HCT116 (cell line): ENCODE results near the gene DHRSX. TPM values are rescaled to one million over a fixed set of nuclear protein-coding genes. Genes with fewer than 3 reads are reported as not detected.

Experiments
- ATAC-seq: fragments of 200-7000 bp; cut with Tn5 transposase; 2 replicates; pipeline ENCODE4 v1.9.1; 2020; ENCODE audit warnings: mild to moderate bottlenecking, moderate library complexity
- BruUV-seq: library from RNA; stranded (reverse); fragments of 400-500 nt; replicated peaks from 2 replicates; lab custom pipeline; 2021; lab: Mats Ljungman, UMichigan
- CTCF ChIA-PET: fragments of 300-600 bp; sonication (Branson Sonifier 250); formaldehyde crosslinking; loops from one replicate; lab custom pipeline; 2021; ENCODE audit warnings: antibody characterized with exemption; lab: Charles Lee
- POLR2A ChIA-PET: fragments of 300-600, 350-600 bp; sonication (Branson Sonifier 250); formaldehyde crosslinking; loops from one replicate; lab custom pipeline; 2021; ENCODE audit warnings: antibody characterized with exemption; lab: Charles Lee
- RAD21 ChIA-PET, 2 experiments: fragments of 300-600 bp; sonication (Branson Sonifier 250); formaldehyde crosslinking; loops; one replicate each; lab custom pipeline; 2023; ENCODE audit warnings: low total read pairs in 2 of 2; ENCODE audit not compliant: uncharacterized antibody in 2 of 2, unreplicated experiment in 2 of 2, low non-redundant PET in 1 of 2; lab: Charles Lee
- DNase-seq: peaks from one replicate; pipeline ENCODE4 v3.0.0-alpha.2; 2010; ENCODE audit warnings: low read depth, low spot score
- H2AFZ ChIP-seq: fragments of 200-600 bp; shearing (Covaris generic), sonication (generic); 2 replicates; pipeline ENCODE4 v1.6.1; 2017; ENCODE audit warnings: low read depth, mixed run types, mixed read lengths, antibody characterized with exemption, low read length; ENCODE audit not compliant: poor library complexity, severe bottlenecking
- H3K27ac ChIP-seq: 2 replicates; pipeline ENCODE4 v1.5.1; 2012; ENCODE audit warnings: low read depth, low read length
- H3K27me3 ChIP-seq: fragments of 200-600 bp; sonication (generic); 2 replicates; pipeline ENCODE4 v1.6.1; 2016; ENCODE audit warnings: mixed run types, low read length, mixed read lengths; ENCODE audit not compliant: insufficient read depth
- H3K36me3 ChIP-seq, 2 experiments: fragments of 200-500 bp in 1 of 2; fragments of 200-600 bp in 1 of 2; sonication (Bioruptor generic) in 1 of 2; sonication (generic) in 1 of 2; 2 replicates each; pipeline versions ENCODE4 v1.5.1 to v1.6.1; 2014 to 2016; ENCODE audit warnings: low read length in 2 of 2, inconsistent platforms in 1 of 2, mixed read lengths in 1 of 2, mixed run types in 1 of 2; ENCODE audit not compliant: insufficient read depth in 2 of 2, control insufficient read depth in 1 of 2
- H3K4me1 ChIP-seq, 2 experiments: fragments of 200-600 bp in 1 of 2; sonication (generic) in 1 of 2; 2 replicates each; pipeline versions ENCODE4 v1.5.1 to v1.6.1; 2012 to 2017; ENCODE audit warnings: low read length in 2 of 2, inconsistent platforms in 1 of 2, mild to moderate bottlenecking in 1 of 2, mixed read lengths in 1 of 2, mixed run types in 1 of 2, moderate library complexity in 1 of 2; ENCODE audit not compliant: insufficient read depth in 2 of 2, control insufficient read depth in 1 of 2
- H3K4me2 ChIP-seq: fragments of 200-600 bp; sonication (generic); 2 replicates; pipeline ENCODE4 v1.6.1; 2017; ENCODE audit warnings: mixed run types, low read length, mixed read lengths
- H3K4me3 ChIP-seq, 2 experiments: fragments of 200-600 bp in 1 of 2; sonication (generic) in 1 of 2; replicated peaks in 1 of 2; 2 replicates each; pipeline ENCODE4 v1.5.1; 2011 to 2016; ENCODE audit warnings: low read length in 2 of 2, control low read depth in 1 of 2, low read depth in 1 of 2, mild to moderate bottlenecking in 1 of 2, mixed read lengths in 1 of 2, mixed run types in 1 of 2
- H3K79me2 ChIP-seq: fragments of 200-600 bp; sonication (generic); 2 replicates; pipeline ENCODE4 v1.6.1; 2017; ENCODE audit warnings: mild to moderate bottlenecking, mixed run types, low read length, moderate library complexity, mixed read lengths; ENCODE audit not compliant: insufficient read depth
- H3K9ac ChIP-seq: fragments of 200-600 bp; sonication (generic); 2 replicates; pipeline ENCODE4 v1.6.1; 2016; ENCODE audit warnings: low read length, mixed read lengths
- H3K9me2 ChIP-seq: fragments of 200-600 bp; sonication (generic), shearing (Covaris generic); 2 replicates; pipeline ENCODE4 v1.6.1; 2017; ENCODE audit warnings: mixed run types, mild to moderate bottlenecking, moderate library complexity; ENCODE audit not compliant: insufficient read depth
- H3K9me3 ChIP-seq, 2 experiments: fragments of 200-500 bp in 1 of 2; fragments of 200-600 bp in 1 of 2; sonication (Bioruptor generic) in 1 of 2; sonication (generic) in 1 of 2; 2 replicates each; pipeline ENCODE4 v1.6.1; 2014 to 2017; ENCODE audit warnings: low read length in 2 of 2, mixed read lengths in 2 of 2, inconsistent platforms in 1 of 2, low read depth in 1 of 2, mild to moderate bottlenecking in 1 of 2, mixed run types in 1 of 2, moderate library complexity in 1 of 2; ENCODE audit not compliant: control insufficient read depth in 1 of 2, insufficient read depth in 1 of 2
- H4K20me1 ChIP-seq: fragments of 200-600 bp; sonication (generic), shearing (Covaris generic); 2 replicates; pipeline ENCODE4 v1.6.1; 2017; ENCODE audit warnings: mixed run types, mild to moderate bottlenecking, moderate library complexity; ENCODE audit not compliant: insufficient read depth
- ATF3 ChIP-seq: IDR thresholded peaks from 2 replicates; pipeline ENCODE4 v1.6.1; 2012
- CBX3 ChIP-seq: IDR thresholded peaks from 2 replicates; pipeline ENCODE4 v1.6.1; 2012; ENCODE audit warnings: low read depth
- CEBPB ChIP-seq: IDR thresholded peaks from 2 replicates; pipeline ENCODE4 v1.6.1; 2012; ENCODE audit warnings: low read depth
- CTCF ChIP-seq, 3 experiments: fragments of 200-600 bp in 1 of 3; sonication (generic) in 1 of 3; IDR thresholded peaks in 2 of 3; conservative IDR thresholded peaks in 1 of 3; 2 replicates each; pipeline ENCODE4 v1.5.1; 2012 to 2017; ENCODE audit warnings: low read depth in 2 of 3, low read length in 2 of 3, antibody characterized with exemption in 1 of 3, borderline replicate concordance in 1 of 3, control low read depth in 1 of 3, mild to moderate bottlenecking in 1 of 3, mixed read lengths in 1 of 3, mixed run types in 1 of 3, moderate library complexity in 1 of 3; ENCODE audit not compliant: insufficient read depth in 1 of 3
- EGR1 ChIP-seq: IDR thresholded peaks from 2 replicates; pipeline ENCODE4 v1.6.1; 2012; ENCODE audit warnings: low read depth
- ELF1 ChIP-seq: IDR thresholded peaks from 2 replicates; pipeline ENCODE4 v1.6.1; 2012; ENCODE audit warnings: low read depth, borderline replicate concordance
- EZH2 ChIP-seq: fragments of 200-600 bp; sonication (generic); IDR thresholded peaks from 2 replicates; pipeline ENCODE4 v1.6.1; 2017; ENCODE audit warnings: antibody characterized with exemption, mixed run types
- FOSL1 ChIP-seq: IDR thresholded peaks from 2 replicates; pipeline ENCODE4 v1.6.1; 2012; ENCODE audit warnings: low read depth
- JUND ChIP-seq: IDR thresholded peaks from 2 replicates; pipeline ENCODE4 v1.6.1; 2012
- POLR2A ChIP-seq: IDR thresholded peaks from 2 replicates; pipeline ENCODE4 v1.7.0; 2011; ENCODE audit warnings: borderline replicate concordance; ENCODE audit not compliant: insufficient read depth, insufficient read length; ENCODE audit errors: extremely low read depth
- POLR2AphosphoS5 ChIP-seq: IDR thresholded peaks from 2 replicates; pipeline ENCODE4 v1.6.1; 2011; ENCODE audit warnings: mild to moderate bottlenecking, low read depth, low read length, moderate library complexity
- RAD21 ChIP-seq: IDR thresholded peaks from 2 replicates; pipeline ENCODE4 v1.6.1; 2012; ENCODE audit warnings: low read depth, mild to moderate bottlenecking
- SIN3A ChIP-seq: IDR thresholded peaks from 2 replicates; pipeline ENCODE4 v1.6.1; 2012; ENCODE audit warnings: low read depth
- SP1 ChIP-seq: IDR thresholded peaks from 2 replicates; pipeline ENCODE4 v1.6.1; 2012; ENCODE audit warnings: low read depth
- SRF ChIP-seq: IDR thresholded peaks from 2 replicates; pipeline ENCODE4 v1.6.1; 2012; ENCODE audit warnings: low read depth
- TCF7L2 ChIP-seq: IDR thresholded peaks from 2 replicates; pipeline ENCODE4 v1.7.0; 2011; ENCODE audit warnings: borderline replicate concordance, inconsistent platforms; ENCODE audit not compliant: insufficient read depth, insufficient read length; ENCODE audit errors: extremely low read depth
- YY1 ChIP-seq: IDR thresholded peaks from 2 replicates; pipeline ENCODE4 v1.6.1; 2011; ENCODE audit warnings: low read length, low read depth, moderate library complexity, mild to moderate bottlenecking; ENCODE audit not compliant: insufficient replicate concordance; ENCODE audit errors: extremely low read depth
- ZFX ChIP-seq: fragments of 450-650 bp; IDR thresholded peaks from 2 replicates; pipeline ENCODE4 v1.6.1; 2017
- intact Hi-C: fragments of 100-400 bp; cut with micrococcal nuclease; formaldehyde crosslinking; loops from 2 replicates; pipeline ENCODE4 v1.10.0; 2022
- total RNA-seq: library from RNA; stranded (reverse); gene quantifications from one replicate; pipeline ENCODE4 v1.2.1, GENCODE V29; 2021; ENCODE audit not compliant: unreplicated experiment
- TF ChIP-seq, protein P1 (sequence below): IDR thresholded peaks from 2 replicates; pipeline ENCODE4 v1.6.1; 2012
- TF ChIP-seq, protein P2 (sequence below): IDR thresholded peaks from 2 replicates; pipeline ENCODE4 v1.6.1; 2011; ENCODE audit warnings: mild to moderate bottlenecking, low read length, moderate library complexity; ENCODE audit not compliant: insufficient replicate concordance; ENCODE audit errors: extremely low read depth

Gene DHRSX
- total RNA-seq, 1 experiment from 2014 or later = 11.9 TPM

DNA sequence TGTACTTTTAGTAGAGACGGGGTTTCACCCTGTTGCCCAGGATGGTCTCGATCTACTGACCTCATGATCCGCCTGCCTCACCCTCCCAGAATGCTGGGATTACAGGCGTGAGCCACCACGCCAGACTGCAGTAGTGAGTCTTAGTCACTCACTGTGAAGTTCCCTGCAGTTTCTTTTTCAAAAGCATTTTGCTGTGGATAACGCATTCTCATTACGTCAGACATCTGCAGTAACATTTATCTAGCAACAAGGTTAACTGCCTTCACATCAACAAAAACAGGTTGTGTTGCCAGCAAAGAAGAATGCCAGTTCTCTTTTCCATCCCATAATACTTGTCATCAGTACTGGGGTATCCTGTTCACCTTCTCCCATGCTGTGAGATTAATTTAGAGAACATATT, 164.6 kb downstream of the DHRSX start:
- CTCF ChIA-PET = no interaction called here
- H2AFZ ChIP-seq = no peak overlapping the region
- no peak for ATAC-seq

More for the DNA sequence above, 164.6 kb downstream of the DHRSX start:
- no TSS peak for BruUV-seq
- Histone ChIP-seq H3K4me2 (no peak overlapping the region), H4K20me1 (no peaks in the 10 kb centered on the region), H3K4me3 (no peak overlapping the region), H3K36me3 (no peaks in the 10 kb centered on the region), H3K9me2 (no peaks in the 10 kb centered on the region), H3K27ac (no peak overlapping the region), H3K9ac (no peak overlapping the region), H3K9me3 (no peaks in the 10 kb centered on the region), H3K4me1 (peaks cover 0 to 10% of the 10 kb centered on the region in 2 experiments; a peak in 2 of 4 replicates), H3K79me2 (no peaks in the 10 kb centered on the region), H3K27me3 (no peaks in the 10 kb centered on the region)
- DNase-seq = no peak
- RAD21 ChIA-PET = no interaction called here
- intact Hi-C loops = no loop called here
- TF ChIP-seq SP1 (no peak), JUND (no peak), RAD21 (no peak), EZH2 (no peak), YY1 (no peak), SIN3A (no peak), FOSL1 (no peak), CEBPB (no peak), ELF1 (no peak), CBX3 (no peak), TCF7L2 (no peak), POLR2AphosphoS5 (no peak), CTCF (IDR thresholded peaks at IDR 0.05 in 2 of 3, conservative IDR thresholded peaks at IDR 0.05 in 1 of 3; ENCODE audit: borderline replicate concordance in 1 of 3, insufficient read depth in 1 of 3, low read depth in 2 of 3, low read length in 2 of 3) (no peak), SRF (no peak), ZFX (no peak), ATF3 (no peak), EGR1 (no peak), POLR2A (no peak)
- TF ChIP-seq, protein P1, sequence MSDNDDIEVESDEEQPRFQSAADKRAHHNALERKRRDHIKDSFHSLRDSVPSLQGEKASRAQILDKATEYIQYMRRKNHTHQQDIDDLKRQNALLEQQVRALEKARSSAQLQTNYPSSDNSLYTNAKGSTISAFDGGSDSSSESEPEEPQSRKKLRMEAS = no peak
- TF ChIP-seq, protein P2, sequence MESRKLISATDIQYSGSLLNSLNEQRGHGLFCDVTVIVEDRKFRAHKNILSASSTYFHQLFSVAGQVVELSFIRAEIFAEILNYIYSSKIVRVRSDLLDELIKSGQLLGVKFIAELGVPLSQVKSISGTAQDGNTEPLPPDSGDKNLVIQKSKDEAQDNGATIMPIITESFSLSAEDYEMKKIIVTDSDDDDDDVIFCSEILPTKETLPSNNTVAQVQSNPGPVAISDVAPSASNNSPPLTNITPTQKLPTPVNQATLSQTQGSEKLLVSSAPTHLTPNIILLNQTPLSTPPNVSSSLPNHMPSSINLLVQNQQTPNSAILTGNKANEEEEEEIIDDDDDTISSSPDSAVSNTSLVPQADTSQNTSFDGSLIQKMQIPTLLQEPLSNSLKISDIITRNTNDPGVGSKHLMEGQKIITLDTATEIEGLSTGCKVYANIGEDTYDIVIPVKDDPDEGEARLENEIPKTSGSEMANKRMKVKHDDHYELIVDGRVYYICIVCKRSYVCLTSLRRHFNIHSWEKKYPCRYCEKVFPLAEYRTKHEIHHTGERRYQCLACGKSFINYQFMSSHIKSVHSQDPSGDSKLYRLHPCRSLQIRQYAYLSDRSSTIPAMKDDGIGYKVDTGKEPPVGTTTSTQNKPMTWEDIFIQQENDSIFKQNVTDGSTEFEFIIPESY = no peak
- POLR2A ChIA-PET = no interaction called here
